Skin of body (tissue), 2 donors: ENCODE measurements around the gene KLK4. TPM values are rescaled to one million over a fixed set of nuclear protein-coding genes. Genes with fewer than 3 reads are reported as not detected.

ENCODE experiments used
- DNase-seq: peaks from one replicate; lab custom pipeline; 2025; lab: John Stamatoyannopoulos, UW
- total RNA-seq: library from RNA; depleted of rRNA; stranded (reverse); fragments of >200 nt; gene quantifications from one replicate; pipeline ENCODE4 v1.2.3, GENCODE V29; 2014

Gene KLK4
- total RNA-seq: 0.10 TPM

DNA sequence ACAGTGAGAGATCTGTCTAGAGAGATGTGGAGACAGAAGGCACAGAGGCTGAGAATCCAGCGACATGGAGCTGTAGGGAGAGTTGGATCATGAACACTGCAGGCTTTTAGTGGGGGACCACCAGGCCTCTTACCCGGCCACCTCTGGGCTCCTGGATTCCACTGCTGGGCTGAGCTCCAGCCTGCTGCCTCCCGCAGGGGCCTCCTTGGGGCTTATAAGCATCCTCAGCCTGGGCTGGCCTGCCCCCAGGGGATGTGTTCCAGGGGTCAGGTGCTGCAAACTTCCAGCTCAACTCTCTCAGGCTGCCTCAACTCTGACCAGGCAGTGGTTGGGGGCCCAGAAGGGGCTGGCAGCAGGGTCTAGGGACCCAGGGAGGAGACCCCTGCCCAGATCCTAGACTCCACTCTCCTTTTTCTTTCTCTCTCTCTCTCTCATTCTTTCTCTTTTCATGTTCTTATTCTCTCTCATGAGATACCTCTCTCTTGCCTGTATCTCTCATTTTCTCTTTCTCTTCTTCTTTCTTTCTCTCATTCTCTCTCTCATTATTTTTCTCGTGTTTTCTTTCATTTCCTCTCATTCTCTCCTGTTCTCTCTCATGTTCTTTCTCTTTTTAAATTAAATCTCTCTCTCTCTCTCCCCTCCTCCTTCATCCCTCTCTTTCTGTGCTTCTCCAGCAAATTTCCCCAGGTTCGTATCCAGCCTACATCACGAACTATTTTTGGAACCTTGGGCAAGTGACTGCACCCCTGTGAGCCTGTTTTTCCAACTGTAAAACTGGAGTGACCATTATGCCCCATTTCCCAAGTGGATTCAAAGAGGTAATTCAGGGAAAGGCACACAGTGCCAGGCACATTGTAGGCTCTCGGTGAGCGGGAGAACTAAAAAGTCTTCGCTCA, at the start of gene KLK4:
KLK4 (minus strand) TSS at position 190 of the 896 bp plus-strand sequence. CDS start 657 bp downstream, outside the sequence.
- DNase-seq: no peak

GRCh38 chr19:50959731-50960500, 48.7 kb upstream of the KLK4 start:
- no peak for DNase-seq

DNA sequence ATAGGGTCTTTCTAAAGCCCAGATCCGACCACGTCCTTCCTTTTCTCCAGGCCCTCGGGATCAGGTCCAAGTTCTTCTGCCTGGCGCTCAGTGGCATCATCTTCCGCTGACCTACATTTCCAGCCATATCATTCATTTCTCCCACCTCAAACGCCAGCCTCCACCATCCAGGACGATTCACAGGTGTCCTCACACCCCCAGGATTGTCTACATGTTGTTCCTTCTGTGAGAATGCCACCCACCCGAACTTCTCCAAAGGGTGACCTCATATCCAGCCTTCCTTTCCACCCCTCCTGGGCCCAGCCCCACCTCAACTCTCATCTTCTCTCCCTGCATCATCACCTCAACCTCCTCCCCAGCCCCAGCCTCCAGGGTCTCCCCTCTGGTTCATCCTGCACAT, 46.4 kb upstream of the KLK4 start:
- DNase-seq: no peak

DNA sequence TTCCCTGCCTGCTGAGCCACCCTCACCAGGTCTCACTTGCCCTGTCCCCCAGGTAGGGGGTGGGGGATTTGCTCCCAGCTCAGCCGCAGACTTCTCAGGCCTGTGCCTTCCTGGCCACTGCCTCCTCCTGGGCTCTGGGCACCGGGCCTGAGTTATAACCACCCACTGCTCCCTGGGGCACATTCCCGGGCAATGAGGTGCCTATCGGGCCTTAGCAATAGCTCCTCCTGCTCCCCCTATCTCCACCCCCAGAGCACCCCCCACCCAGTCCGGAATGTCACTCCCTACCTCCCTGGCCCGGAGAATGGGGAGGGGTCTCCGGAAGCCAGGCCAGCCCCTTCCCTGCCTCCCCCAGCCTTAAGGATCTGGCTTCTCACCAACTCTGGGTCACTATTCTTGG, 41.7 kb upstream of the KLK4 start, which contains the start of gene KLK5:
KLK5 (minus strand) TSS at position 129 of the 400 bp plus-strand sequence. CDS start 381 bp downstream, outside the sequence.
- DNase-seq: no peak

- DNase-seq: no peak
These were observed 38.7 kb upstream of the KLK4 start for GRCh38 chr19:50949861-50950260.

GRCh38 chr19:50947123-50947522, 35.9 kb upstream of the KLK4 start:
- no peak for DNase-seq

DNA sequence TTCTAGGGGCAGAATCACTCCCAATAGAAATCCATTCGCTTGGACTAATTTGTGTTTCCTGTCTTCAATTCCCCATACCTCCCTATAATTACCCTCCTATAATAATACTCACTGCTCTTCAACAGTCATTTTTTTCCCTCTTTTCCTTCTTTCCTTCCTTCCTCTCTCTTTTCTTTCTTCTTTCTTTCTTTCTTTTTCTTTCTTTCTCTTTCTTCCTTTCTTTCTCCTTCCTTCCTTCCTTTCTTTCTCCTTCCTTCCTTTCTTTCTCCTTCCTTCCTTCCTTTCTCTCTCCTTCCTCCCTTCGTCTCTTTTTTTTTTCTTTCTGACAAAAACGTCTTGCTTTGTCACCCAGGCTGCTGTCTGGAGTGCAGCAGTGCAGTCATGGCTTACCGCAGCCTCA, 33.6 kb upstream of the KLK4 start:
- no peak for DNase-seq

DNA sequence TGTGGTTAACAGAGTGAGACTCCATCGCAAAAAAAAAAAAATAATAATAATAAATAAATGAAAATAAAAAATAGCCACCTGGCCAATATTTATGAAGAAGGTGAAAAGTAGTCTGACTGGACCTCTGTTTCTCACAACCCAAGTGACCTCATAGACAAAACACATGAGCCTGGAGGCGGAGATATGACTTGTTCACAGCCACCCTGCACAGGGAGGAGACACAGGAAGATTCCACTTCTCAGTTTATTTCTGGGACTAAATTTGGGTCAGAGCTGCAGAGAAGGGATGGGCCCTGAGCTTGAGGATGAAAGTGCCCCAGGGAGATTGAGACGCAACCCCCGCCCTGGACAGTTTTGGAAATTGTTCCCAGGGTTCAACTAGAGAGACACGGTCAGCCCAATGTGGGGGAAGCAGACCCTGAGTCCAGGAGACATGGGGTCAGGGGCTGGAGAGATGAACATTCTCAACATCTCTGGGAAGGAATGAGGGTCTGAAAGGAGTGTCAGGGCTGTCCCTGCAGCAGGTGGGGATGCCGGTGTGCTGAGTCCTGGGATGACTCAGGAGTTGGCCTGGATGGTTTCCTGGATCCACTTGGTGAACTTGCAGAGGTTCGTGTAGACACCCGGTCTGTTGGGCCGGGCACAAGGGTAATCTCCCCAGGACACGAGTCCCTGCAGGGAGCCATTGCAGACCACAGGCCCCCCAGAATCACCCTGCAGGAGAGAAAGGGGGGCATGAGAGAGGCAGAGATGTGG, 32.1 kb upstream of the KLK4 start:
- DNase-seq: no peak

DNA sequence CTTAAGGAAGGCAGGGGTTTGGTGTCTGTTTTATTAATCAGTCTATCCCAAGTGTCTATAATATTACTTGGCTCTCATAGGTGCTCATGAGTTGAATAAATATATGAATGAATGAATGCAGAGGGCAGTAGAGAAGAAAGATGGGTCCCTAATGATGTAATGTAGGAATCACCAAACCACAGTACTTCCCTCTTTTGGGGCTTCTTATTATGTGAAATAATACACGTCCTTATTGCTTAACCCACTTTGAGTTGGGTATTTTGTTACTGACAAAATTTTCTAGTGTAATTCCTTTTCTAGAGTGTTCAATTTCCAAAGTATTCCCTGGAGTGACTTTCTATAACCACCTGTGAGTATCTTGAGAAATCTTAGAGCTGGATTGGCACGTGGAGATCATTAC, 28.4 kb upstream of the KLK4 start:
- no peak for DNase-seq

DNA sequence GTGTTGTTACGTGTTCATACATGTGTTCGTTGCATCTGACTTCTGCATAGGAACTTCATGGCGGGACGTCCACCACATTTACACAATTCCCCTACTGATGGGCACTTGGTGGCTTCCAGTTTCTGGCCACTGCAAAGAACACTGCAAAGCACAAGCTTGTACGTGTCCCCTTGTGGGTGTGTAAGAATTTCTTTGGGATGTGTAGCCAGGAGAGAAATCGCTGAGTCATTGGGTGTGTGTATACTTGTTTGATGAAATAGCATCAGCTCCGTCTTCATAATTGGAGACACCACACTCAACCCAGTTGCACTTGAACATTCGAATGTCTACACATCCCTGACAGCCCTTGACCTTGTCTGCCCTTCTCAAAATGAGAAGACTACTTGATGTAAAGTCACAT, 22.4 kb upstream of the KLK4 start:
- DNase-seq: no peak

GRCh38 chr19:50932690-50933083, 21.5 kb upstream of the KLK4 start:
- no peak for DNase-seq

- DNase-seq: no peak
These were observed 21.0 kb upstream of the KLK4 start for GRCh38 chr19:50932018-50932689.

DNA sequence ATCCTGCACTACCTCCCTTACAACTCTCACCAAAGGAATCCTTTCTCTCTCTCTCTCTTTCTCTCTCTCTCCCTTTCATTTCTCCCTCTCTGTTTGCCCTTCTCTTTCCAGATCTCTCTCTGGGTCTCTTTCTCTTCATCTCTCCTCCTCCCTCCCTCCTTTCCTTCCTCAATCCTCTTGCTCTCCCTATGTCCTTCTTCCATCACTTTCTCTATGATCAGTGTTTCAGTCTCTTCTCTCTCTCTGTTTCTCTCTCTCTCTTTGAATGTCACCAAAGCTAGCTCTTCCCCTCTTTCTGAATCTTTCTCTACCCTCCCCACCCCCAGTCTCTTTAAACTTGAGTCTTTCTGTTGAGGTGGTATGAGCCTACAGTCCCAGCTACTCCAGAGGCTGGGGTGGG, 19.8 kb upstream of the KLK4 start:
- no peak for DNase-seq

GRCh38 chr19:50928831-50929230, 17.6 kb upstream of the KLK4 start:
- no peak for DNase-seq

GRCh38 chr19:50926144-50926543, 14.9 kb upstream of the KLK4 start:
- no peak for DNase-seq

GRCh38 chr19:50925734-50926133, 14.5 kb upstream of the KLK4 start:
- DNase-seq: no peak

GRCh38 chr19:50924586-50924985, 13.4 kb upstream of the KLK4 start:
- DNase-seq: no peak

- peak; percentile 32 for DNase-seq
These were observed 11.2 kb upstream of the KLK4 start for GRCh38 chr19:50922317-50922853.

DNA sequence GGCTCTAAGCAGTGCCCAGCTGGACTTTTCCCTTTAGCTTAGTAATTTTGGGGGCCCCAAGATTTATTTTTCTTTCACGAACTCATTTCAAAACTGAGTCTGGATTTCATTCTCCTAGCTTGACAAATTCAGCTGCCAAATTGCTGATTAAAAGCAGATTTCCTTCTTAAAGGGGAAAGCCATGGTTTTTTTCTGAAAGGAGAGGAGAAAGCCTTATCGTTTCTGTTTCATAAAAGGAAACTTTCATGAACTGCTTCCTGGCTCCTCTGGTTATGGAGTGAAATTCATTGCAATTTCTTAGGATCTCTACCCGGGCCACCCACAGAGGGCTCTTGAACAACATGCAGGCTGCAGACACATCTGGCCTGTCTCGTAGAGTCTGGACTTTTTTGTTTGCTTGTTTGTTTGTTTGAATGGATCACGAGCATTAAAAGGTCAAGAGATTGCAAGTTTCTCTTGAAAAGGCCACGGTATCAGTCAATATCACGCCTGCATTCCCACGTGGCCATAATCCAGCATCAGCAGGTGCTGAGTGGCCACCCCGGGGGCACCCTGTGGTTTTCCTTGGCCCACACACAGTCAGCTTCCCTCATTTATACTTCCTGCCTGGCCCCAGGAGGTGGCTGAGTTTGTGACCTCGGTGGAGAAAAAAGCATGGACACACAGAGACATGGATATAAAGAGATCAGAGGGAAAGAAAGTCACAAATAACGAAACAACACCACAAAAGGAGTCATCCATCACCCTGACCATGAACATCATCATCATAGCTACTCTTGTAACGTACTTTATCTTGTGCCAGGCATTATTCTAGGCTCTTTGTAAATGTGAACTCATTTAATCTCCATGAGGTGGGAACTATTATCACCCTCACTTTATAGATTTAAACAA, 10.5 kb upstream of the KLK4 start:
- peak; percentile 76 for DNase-seq

DNA sequence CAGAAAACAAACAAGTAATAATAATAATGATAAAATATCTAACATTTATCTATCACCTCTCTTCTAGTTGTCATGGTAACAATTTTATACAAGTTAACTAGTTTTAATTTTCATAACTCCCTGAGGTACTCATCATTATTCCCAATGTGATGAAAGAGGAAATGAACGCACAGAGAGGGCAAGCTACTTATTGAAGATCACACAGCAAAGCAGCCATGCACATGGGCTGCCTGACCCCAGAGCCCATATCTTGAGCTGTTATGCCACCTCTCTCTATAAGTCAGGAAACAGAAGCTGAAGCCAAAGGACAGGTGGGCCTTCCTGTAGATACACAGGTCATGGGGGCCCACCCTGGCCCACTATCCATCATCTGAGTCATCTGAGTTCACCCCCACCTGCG, 4.9 kb upstream of the KLK4 start:
- DNase-seq: no peak
